Body of pancreas (tissue), 4 donors: ENCODE measurements around the gene LINS1. TPM values are rescaled to one million over a fixed set of nuclear protein-coding genes. Genes with fewer than 3 reads are reported as not detected.
"Not testable (repeated sequence)": the region's sequence is repeated elsewhere in the genome, so short reads cannot be mapped to it uniquely, and the experiment has no call there.

Experiments used
- ATAC-seq: fragments of 150-250 bp; one replicate; pipeline ENCODE4 v1.9.1; 2016
- DNase-seq, 4 donors: peaks; one replicate each; pipeline ENCODE4 v3.0.0-alpha.2; 2019
- H3K27ac ChIP-seq, 4 donors: fragments of 200-600 bp; sonication (generic); 1 replicate in 3 of 4; 2 replicates in 1 of 4; pipeline versions ENCODE4 v1.5.1 to v1.6.1; 2016 to 2019; ENCODE audit warnings: mild to moderate bottlenecking in 1 of 4, mixed read lengths in 1 of 4, moderate library complexity in 1 of 4
- H3K27me3 ChIP-seq, 2 donors: fragments of 200-600 bp; sonication (generic); one replicate each; pipeline ENCODE4 v1.6.0; 2016; ENCODE audit warnings: mild to moderate bottlenecking in 1 of 2
- H3K36me3 ChIP-seq, 2 donors: fragments of 200-600 bp; sonication (generic); replicated peaks in 1 of 2; 2 replicates each; pipeline ENCODE4 v1.5.1; 2016; ENCODE audit warnings: low read depth in 2 of 2; ENCODE audit not compliant: insufficient read depth in 1 of 2
- H3K4me1 ChIP-seq: fragments of 200-600 bp; sonication (generic); one replicate; pipeline ENCODE4 v1.6.0; 2016
- H3K4me3 ChIP-seq, 2 donors: fragments of 200-600 bp; sonication (generic); 1 replicate in 1 of 2; 2 replicates in 1 of 2; pipeline ENCODE4 v1.5.1; 2016 to 2019
- H3K9me3 ChIP-seq, 3 donors: fragments of 200-600 bp; sonication (generic); 1 replicate in 2 of 3; 2 replicates in 1 of 3; pipeline ENCODE4 v1.5.1; 2016
- CTCF ChIP-seq, 7 experiments: fragments of 450-650 bp in 4 of 7; fragments of 200-600 bp in 3 of 7; sonication (generic) in 3 of 7; IDR thresholded peaks; one replicate each; pipeline ENCODE4 v1.5.1; 2016 to 2019; ENCODE audit warnings: antibody characterized with exemption in 7 of 7
- POLR2A ChIP-seq, 3 donors: fragments of 450-650 bp; IDR thresholded peaks; one replicate each; pipeline ENCODE4 v1.6.1; 2016; ENCODE audit warnings: antibody characterized with exemption in 3 of 3, mild to moderate bottlenecking in 2 of 3
- WGBS, 2 donors: methylation state at CpG; one replicate each; pipeline ENCODE4 v1.1.5; 2017; 5-methylcytosine and 5-hydroxymethylcytosine counted together
- intact Hi-C: fragments of 100-400 bp; cut with DNase I; formaldehyde crosslinking; loops from one replicate; pipeline ENCODE4 v1.15.1; 2023
- total RNA-seq, 2 donors: library from RNA; depleted of rRNA; stranded (reverse); fragments of >200 nt; gene quantifications; one replicate each; pipeline ENCODE4 v1.1.0, GENCODE V29; 2016

The LINS1 gene
- total RNA-seq, 2 donors from 2014 or later: 7.0 to 18.1 TPM

- Histone ChIP-seq H3K36me3 (no peaks in the 10 kb centered on the region), H3K27me3 (no peaks in the 10 kb centered on the region), H3K27ac (no peak overlapping the region), H3K9me3 (no peaks in the 10 kb centered on the region), H3K4me1 (peaks cover 4% of the 10 kb centered on the region), H3K4me3 (no peak overlapping the region)
- 100% methylated on average over 2 of the region's 2 CpGs for WGBS, 2 donors
- intact Hi-C loops: no loop called here
- TF ChIP-seq CTCF (IDR thresholded peaks at IDR 0.05) (no peak), POLR2A (IDR thresholded peaks at IDR 0.05) (no peak)
- DNase-seq (no peak), ATAC-seq (no peak)
Measured at GRCh38 chr15:100593431-100593830, 8.6 kb downstream of the LINS1 start.

GRCh38 chr15:100592898-100593297 lies 9.1 kb downstream of the LINS1 start:
- intact Hi-C loops: no loop called here
- TF ChIP-seq CTCF (IDR thresholded peaks at IDR 0.05) (no peak), POLR2A (IDR thresholded peaks at IDR 0.05) (no peak)
- H3K27me3 ChIP-seq: no peaks in the 10 kb centered on the region
- H3K4me1 ChIP-seq: peaks cover 4% of the 10 kb centered on the region
- H3K4me3 ChIP-seq: no peak overlapping the region
- no peak for DNase-seq
- no peak for ATAC-seq
- no peak overlapping the region for H3K27ac ChIP-seq
- no peaks in the 10 kb centered on the region for H3K9me3 ChIP-seq
- 79 to 90% methylated on average over 3 of the region's 3 CpGs for WGBS, 2 donors
- no peaks in the 10 kb centered on the region for H3K36me3 ChIP-seq

- no peak overlapping the region for H3K27ac ChIP-seq
- peaks cover 4% of the 10 kb centered on the region for H3K4me1 ChIP-seq
- H3K9me3 ChIP-seq: no peaks in the 10 kb centered on the region
- WGBS, 2 donors: 65 to 67% methylated on average over 2 of the region's 2 CpGs
- intact Hi-C loops: no loop called here
- no peak for ATAC-seq
- H3K4me3 ChIP-seq: no peak overlapping the region
- H3K36me3 ChIP-seq: no peaks in the 10 kb centered on the region
- H3K27me3 ChIP-seq: no peaks in the 10 kb centered on the region
- no peak for DNase-seq
- TF ChIP-seq POLR2A (IDR thresholded peaks at IDR 0.05): no peak
- TF ChIP-seq CTCF (IDR thresholded peaks at IDR 0.05): no peak
Measured at GRCh38 chr15:100591835-100592234, 10.1 kb downstream of the LINS1 start.

GRCh38 chr15:100591163-100591562 lies 10.8 kb downstream of the LINS1 start:
- H3K27me3 ChIP-seq, H3K36me3 ChIP-seq, H3K4me3 ChIP-seq, DNase-seq, ATAC-seq, intact Hi-C loops, H3K9me3 ChIP-seq, H3K27ac ChIP-seq, H3K4me1 ChIP-seq: not testable (repeated sequence)
- 93 to 95% methylated on average over 2 of the region's 2 CpGs for WGBS, 2 donors

GRCh38 chr15:100588638-100589242 lies 13.2 kb downstream of the LINS1 start:
- Histone ChIP-seq H3K9me3 (no peaks in the 10 kb centered on the region), H3K36me3 (no peaks in the 10 kb centered on the region), H3K27ac (no peak overlapping the region), H3K4me3 (no peak overlapping the region), H3K4me1 (no peaks in the 10 kb centered on the region), H3K27me3 (no peaks in the 10 kb centered on the region)
- intact Hi-C loops: no loop called here
- TF ChIP-seq POLR2A (IDR thresholded peaks at IDR 0.05): no peak
- no peak for TF ChIP-seq CTCF (IDR thresholded peaks at IDR 0.05)
- ATAC-seq: no peak
- DNase-seq: no peak
- WGBS, 2 donors: 83 to 91% methylated on average over 1 of the region's 1 CpG
